ENCODE measurements around the gene CLCN5. TPM values are rescaled to one million over a fixed set of nuclear protein-coding genes. Genes with fewer than 3 reads are reported as not detected.

The CLCN5 gene
- total and polyA plus RNA-seq, 11 donors, result 0.65 to 6.0 (median 2.5) TPM

- Histone ChIP-seq H3K27ac (no peak overlapping the region), H3K4me1 (no peaks in the 10 kb centered on the region), H3K36me3 (no peaks in the 10 kb centered on the region), H3K9me3 (no peaks in the 10 kb centered on the region), H3K4me3 (no peak overlapping the region), H3K27me3 (peaks cover 0 to 22% (median 0%) of the 10 kb centered on the region in 9 donors)
- no peak for ATAC-seq
- DNase-seq, result no peak
- TF ChIP-seq CTCF (IDR thresholded peaks at IDR 0.05), result no peak
- no peak for TF ChIP-seq POLR2A (IDR thresholded peaks at IDR 0.05)
- WGBS, 4 donors, result 73 to 94% (median 86%) methylated on average over 3 of the region's 3 CpGs
- intact Hi-C loops (cut with DNase I), result no loop called here
These were observed 63.7 kb downstream of the CLCN5 start for GRCh38 chrX:49986058-49986457.

DNA sequence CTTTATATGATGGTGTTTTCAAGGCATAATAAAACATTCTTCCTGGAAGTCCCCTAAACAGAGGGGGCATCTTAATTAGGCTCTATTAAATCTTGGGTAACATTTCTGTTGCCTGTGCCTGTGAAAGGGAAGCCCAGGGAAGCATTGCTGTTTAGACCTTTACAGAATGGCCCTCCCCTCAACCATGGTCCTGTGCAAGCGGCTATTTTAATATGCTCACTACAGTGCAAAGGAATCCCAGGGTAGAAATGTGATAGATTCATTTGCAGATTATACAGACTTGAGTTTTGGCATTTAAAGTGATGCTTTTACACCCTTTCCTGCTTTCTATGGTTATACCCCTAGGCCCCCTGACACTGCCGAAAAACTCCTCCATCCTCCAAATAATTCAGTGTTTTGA lies 65.3 kb downstream of the CLCN5 start:
- TF ChIP-seq POLR2A (IDR thresholded peaks at IDR 0.05), result no peak
- TF ChIP-seq CTCF (IDR thresholded peaks at IDR 0.05), result no peak
- intact Hi-C loops (cut with DNase I), result no loop called here
- H3K9me3 ChIP-seq, result no peaks in the 10 kb centered on the region

GRCh38 chrX:49988143-49988542 lies 65.7 kb downstream of the CLCN5 start:
- no peak for ATAC-seq
- peaks cover 0 to 13% (median 0%) of the 10 kb centered on the region in 9 donors for H3K27me3 ChIP-seq
- DNase-seq, result no peak
- TF ChIP-seq POLR2A (IDR thresholded peaks at IDR 0.05) (no peak), CTCF (IDR thresholded peaks at IDR 0.05) (no peak)
- no peak overlapping the region for H3K4me3 ChIP-seq
- WGBS, 4 donors, result 72 to 82% (median 78%) methylated on average over 5 of the region's 5 CpGs
- no peaks in the 10 kb centered on the region for H3K36me3 ChIP-seq
- H3K9me3 ChIP-seq, result no peaks in the 10 kb centered on the region
- intact Hi-C loops (cut with DNase I), result no loop called here
- no peak overlapping the region for H3K27ac ChIP-seq
- peaks cover 0 to 4% (median 0%) of the 10 kb centered on the region in 12 donors for H3K4me1 ChIP-seq

More for the DNA sequence above, 65.3 kb downstream of the CLCN5 start:
- no peak overlapping the region for H3K4me3 ChIP-seq
- H3K27ac ChIP-seq, result no peak overlapping the region
- no peak for DNase-seq
- WGBS, 4 donors, result 82 to 96% (median 86%) methylated on average over 2 of the region's 2 CpGs
- no peaks in the 10 kb centered on the region for H3K36me3 ChIP-seq
- peaks cover 0 to 2% (median 0%) of the 10 kb centered on the region in 12 donors for H3K4me1 ChIP-seq
- peaks cover 0 to 18% (median 0%) of the 10 kb centered on the region in 9 donors for H3K27me3 ChIP-seq
- ATAC-seq, result no peak

DNA sequence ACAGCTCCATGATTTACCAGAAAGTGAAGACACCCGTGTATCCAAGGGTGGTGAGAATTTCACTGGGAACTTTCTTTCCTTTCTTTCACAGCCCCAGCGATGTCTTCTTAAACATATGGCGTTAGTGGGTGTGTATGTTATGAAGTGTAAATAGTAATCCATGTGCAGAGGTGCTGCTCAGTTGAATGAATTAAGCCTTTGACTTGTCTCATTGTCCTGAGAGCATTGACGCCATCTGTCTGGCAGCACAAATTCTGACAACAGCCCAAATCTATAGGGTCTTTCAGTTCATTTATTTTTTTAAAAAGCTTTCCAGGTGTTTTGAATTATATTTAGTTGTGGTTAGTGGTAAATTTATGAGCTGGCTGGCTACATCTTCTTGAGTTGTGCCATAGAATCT lies 69.4 kb downstream of the CLCN5 start:
- Histone ChIP-seq H3K27ac (no peak overlapping the region), H3K27me3 (peaks cover 0 to 7% (median 0%) of the 10 kb centered on the region in 9 donors), H3K4me1 (peaks cover 0 to 4% (median 0%) of the 10 kb centered on the region in 12 donors), H3K36me3 (no peaks in the 10 kb centered on the region), H3K4me3 (no peak overlapping the region), H3K9me3 (no peaks in the 10 kb centered on the region)
- no peak for DNase-seq
- intact Hi-C loops (cut with DNase I), result no loop called here
- 68 to 90% (median 81%) methylated on average over 4 of the region's 4 CpGs for WGBS, 4 donors
- TF ChIP-seq POLR2A (IDR thresholded peaks at IDR 0.05) (no peak), CTCF (IDR thresholded peaks at IDR 0.05) (no peak)
- ATAC-seq, result no peak

All from heart left ventricle (tissue), 16 donors.